Osteoblast (primary cell): ENCODE data around the gene DLG3. TPM values are rescaled to one million over a fixed set of nuclear protein-coding genes. Genes with fewer than 3 reads are reported as not detected.

Experiments used
- DNase-seq: peaks from one replicate; pipeline ENCODE4 v3.0.0; 2011; ENCODE audit warnings: low spot score, mixed read lengths; ENCODE audit not compliant: insufficient read length; ENCODE audit errors: missing footprints
- H2AFZ ChIP-seq: 2 replicates; pipeline ENCODE4 v1.6.0; 2011; ENCODE audit warnings: mild to moderate bottlenecking, low read length
- H3K27ac ChIP-seq: 2 replicates; pipeline ENCODE4 v1.5.1; 2011; ENCODE audit warnings: mild to moderate bottlenecking, low read depth, low read length, moderate library complexity
- H3K27me3 ChIP-seq: 2 replicates; pipeline ENCODE4 v1.6.0; 2012; ENCODE audit warnings: mild to moderate bottlenecking, control low read depth, inconsistent platforms, low read length, moderate library complexity; ENCODE audit not compliant: insufficient read depth
- H3K36me3 ChIP-seq: 2 replicates; pipeline ENCODE4 v1.5.1; 2011; ENCODE audit warnings: mild to moderate bottlenecking, low read length, control low read depth, moderate library complexity; ENCODE audit not compliant: insufficient read depth
- H3K4me1 ChIP-seq: 2 replicates; pipeline ENCODE4 v1.5.1; 2011; ENCODE audit warnings: mild to moderate bottlenecking, low read length, control low read depth, moderate library complexity; ENCODE audit not compliant: insufficient read depth
- H3K4me2 ChIP-seq: 2 replicates; pipeline ENCODE4 v1.6.0; 2011; ENCODE audit warnings: mild to moderate bottlenecking, low read length; ENCODE audit not compliant: insufficient read depth
- H3K4me3 ChIP-seq: fragments of 200-600 bp; sonication (generic); 3 replicates; pipeline ENCODE4 v1.5.1; 2012; ENCODE audit warnings: mild to moderate bottlenecking, low read length, inconsistent platforms; ENCODE audit not compliant: insufficient read depth
- H3K79me2 ChIP-seq: 2 replicates; pipeline ENCODE4 v1.6.0; 2012; ENCODE audit warnings: mild to moderate bottlenecking, low read length, control low read depth, inconsistent platforms; ENCODE audit not compliant: insufficient read depth
- H3K9me3 ChIP-seq: 2 replicates; pipeline ENCODE4 v1.5.1; 2011; ENCODE audit warnings: low read depth, low read length, control low read depth
- H4K20me1 ChIP-seq: 2 replicates; pipeline ENCODE4 v1.6.0; 2012; ENCODE audit warnings: mild to moderate bottlenecking, low read length, control low read depth; ENCODE audit not compliant: insufficient read depth
- total RNA-seq: library from RNA; depleted of rRNA; stranded (reverse); fragments of >200 nt; gene quantifications from 2 replicates; pipeline ENCODE4 v1.2.3, GENCODE V29; 2012
- TF ChIP-seq, protein P1 (sequence below): IDR thresholded peaks from 2 replicates; pipeline ENCODE4 v1.5.1; 2011; ENCODE audit warnings: mild to moderate bottlenecking, low read depth, low read length, moderate library complexity; ENCODE audit errors: extremely low read depth

DLG3 gene
- total RNA-seq, 1 donor: 8.0 TPM

DNA sequence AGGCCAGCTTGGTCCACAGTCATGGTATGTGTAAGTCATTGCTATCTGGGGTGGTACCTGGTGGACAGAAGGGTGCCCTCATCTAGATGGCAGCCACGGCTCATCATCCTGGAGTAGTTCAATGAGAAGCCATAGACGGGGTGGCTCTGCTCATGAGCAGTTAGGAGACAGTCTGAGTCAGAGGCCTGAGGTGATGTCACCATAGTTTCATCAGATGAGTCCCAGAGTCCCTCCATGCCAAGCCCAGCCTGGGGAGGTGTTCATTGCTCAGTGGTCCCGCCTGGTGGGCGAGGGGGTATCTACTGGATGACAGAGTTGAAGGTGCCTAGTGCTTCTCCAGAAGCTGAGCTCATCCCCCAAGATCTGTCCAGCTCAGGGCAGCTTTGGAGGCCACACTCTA is 49.8 kb downstream of the DLG3 start:
- H3K79me2 ChIP-seq: no peaks in the 10 kb centered on the region
- no peaks in the 10 kb centered on the region for H3K9me3 ChIP-seq
- H3K4me2 ChIP-seq: no peak overlapping the region
- TF ChIP-seq, protein P1, sequence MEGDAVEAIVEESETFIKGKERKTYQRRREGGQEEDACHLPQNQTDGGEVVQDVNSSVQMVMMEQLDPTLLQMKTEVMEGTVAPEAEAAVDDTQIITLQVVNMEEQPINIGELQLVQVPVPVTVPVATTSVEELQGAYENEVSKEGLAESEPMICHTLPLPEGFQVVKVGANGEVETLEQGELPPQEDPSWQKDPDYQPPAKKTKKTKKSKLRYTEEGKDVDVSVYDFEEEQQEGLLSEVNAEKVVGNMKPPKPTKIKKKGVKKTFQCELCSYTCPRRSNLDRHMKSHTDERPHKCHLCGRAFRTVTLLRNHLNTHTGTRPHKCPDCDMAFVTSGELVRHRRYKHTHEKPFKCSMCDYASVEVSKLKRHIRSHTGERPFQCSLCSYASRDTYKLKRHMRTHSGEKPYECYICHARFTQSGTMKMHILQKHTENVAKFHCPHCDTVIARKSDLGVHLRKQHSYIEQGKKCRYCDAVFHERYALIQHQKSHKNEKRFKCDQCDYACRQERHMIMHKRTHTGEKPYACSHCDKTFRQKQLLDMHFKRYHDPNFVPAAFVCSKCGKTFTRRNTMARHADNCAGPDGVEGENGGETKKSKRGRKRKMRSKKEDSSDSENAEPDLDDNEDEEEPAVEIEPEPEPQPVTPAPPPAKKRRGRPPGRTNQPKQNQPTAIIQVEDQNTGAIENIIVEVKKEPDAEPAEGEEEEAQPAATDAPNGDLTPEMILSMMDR: no peak
- no peak overlapping the region for H3K4me3 ChIP-seq
- H3K4me1 ChIP-seq: no peaks in the 10 kb centered on the region
- no peak overlapping the region for H2AFZ ChIP-seq
- H3K27ac ChIP-seq: no peak overlapping the region
- peaks cover 10% of the 10 kb centered on the region for H3K27me3 ChIP-seq
- H3K36me3 ChIP-seq: peaks cover 3% of the 10 kb centered on the region
- DNase-seq: no peak
- H4K20me1 ChIP-seq: no peaks in the 10 kb centered on the region

DNA sequence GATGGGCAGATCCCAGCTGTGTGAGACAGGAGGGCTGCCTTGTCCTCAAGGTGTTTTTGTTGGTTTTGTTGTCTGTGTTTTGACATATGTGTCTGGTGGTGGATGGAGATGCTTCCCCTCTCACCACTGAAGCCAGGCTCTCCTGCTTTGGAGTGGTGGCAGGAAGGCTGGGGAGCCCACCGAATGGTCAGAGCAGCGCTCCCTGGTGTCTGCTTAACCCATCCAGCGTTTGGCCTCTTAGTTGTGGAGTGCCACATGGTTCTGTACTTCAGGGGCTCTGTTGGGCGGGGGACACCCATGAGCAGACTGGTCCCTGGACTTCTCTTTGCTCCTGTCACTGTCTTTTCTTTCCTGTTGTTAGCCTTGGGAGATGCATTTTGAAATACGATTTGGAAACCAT is 51.9 kb downstream of the DLG3 start:
- peaks cover 3% of the 10 kb centered on the region for H3K36me3 ChIP-seq
- no peak overlapping the region for H2AFZ ChIP-seq
- H3K4me2 ChIP-seq: no peak overlapping the region
- H3K79me2 ChIP-seq: no peaks in the 10 kb centered on the region
- H3K4me3 ChIP-seq: no peak overlapping the region
- TF ChIP-seq, protein P1: no peak
- no peaks in the 10 kb centered on the region for H3K4me1 ChIP-seq
- no peaks in the 10 kb centered on the region for H3K9me3 ChIP-seq
- H3K27me3 ChIP-seq: peaks cover 9% of the 10 kb centered on the region
- no peak overlapping the region for H3K27ac ChIP-seq
- no peak for DNase-seq
- no peaks in the 10 kb centered on the region for H4K20me1 ChIP-seq

DNA sequence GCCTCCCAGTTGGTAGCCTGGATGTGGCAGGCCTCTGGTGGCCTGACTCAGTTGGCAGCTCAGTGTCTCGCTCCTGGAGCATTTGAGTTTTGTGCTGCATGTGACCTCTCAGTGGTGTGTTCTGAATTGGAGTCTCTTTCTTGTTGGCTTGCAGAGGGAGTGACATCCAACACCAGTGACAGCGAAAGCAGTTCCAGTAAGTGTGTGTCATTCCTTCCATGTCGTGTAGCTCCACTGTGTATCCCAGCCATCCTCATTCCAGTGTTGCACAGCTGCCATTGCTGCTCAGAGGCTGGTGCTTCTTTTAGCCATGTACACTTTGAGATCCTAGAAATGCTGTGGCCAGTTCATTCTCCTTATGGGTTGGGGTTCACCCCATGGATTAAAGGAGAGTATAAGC is 52.4 kb downstream of the DLG3 start:
- DNase-seq: no peak
- Histone ChIP-seq H3K27me3 (peaks cover 9% of the 10 kb centered on the region), H3K9me3 (no peaks in the 10 kb centered on the region), H3K4me1 (no peaks in the 10 kb centered on the region), H3K27ac (no peak overlapping the region), H3K4me3 (no peak overlapping the region), H3K36me3 (peaks cover 3% of the 10 kb centered on the region), H4K20me1 (no peaks in the 10 kb centered on the region), H3K79me2 (no peaks in the 10 kb centered on the region), H2AFZ (no peak overlapping the region), H3K4me2 (no peak overlapping the region)
- TF ChIP-seq, protein P1: no peak

DNA sequence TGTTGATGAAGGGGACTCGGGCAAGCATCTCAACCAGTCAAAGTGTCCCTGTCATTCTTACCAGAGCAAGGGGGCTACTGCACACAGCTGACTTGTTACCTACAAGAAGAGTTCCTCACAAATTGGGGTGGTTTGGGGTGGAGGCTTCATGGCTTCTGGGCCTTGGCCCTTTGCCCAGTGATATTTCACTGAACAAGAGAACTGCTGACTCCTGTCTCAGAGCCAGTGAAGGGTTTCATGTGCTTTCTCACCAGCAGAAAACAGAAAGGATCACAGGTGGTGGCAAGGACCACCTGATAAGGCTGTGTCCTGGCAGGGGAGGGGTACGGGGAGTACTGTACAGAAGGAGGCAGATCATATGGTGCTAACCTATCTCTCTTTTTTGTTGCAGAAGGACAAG is 53.5 kb downstream of the DLG3 start:
- H3K79me2 ChIP-seq: no peaks in the 10 kb centered on the region
- H3K27ac ChIP-seq: no peak overlapping the region
- no peaks in the 10 kb centered on the region for H3K4me1 ChIP-seq
- no peak overlapping the region for H2AFZ ChIP-seq
- H3K4me3 ChIP-seq: no peak overlapping the region
- TF ChIP-seq, protein P1: no peak
- H3K36me3 ChIP-seq: peaks cover 3% of the 10 kb centered on the region
- DNase-seq: no peak
- H3K4me2 ChIP-seq: no peak overlapping the region
- no peaks in the 10 kb centered on the region for H3K9me3 ChIP-seq
- H3K27me3 ChIP-seq: peaks cover 9% of the 10 kb centered on the region
- no peaks in the 10 kb centered on the region for H4K20me1 ChIP-seq
